Measurements from ENCODE around the gene SEMA6D.

Gene SEMA6D

GRCh38 chr15:47806008-47806407 lies 88.7 kb downstream of the SEMA6D start:
- no peaks in the 10 kb centered on the region for H3K27me3 Mint-ChIP-seq

GRCh38 chr15:47811172-47811571 lies 93.9 kb downstream of the SEMA6D start:
- Mint-ChIP-seq H3K4me3 (no peak overlapping the region), H3K4me1 (ENCODE audit: low read depth) (peaks cover 15% of the 10 kb centered on the region), H3K27ac (no peak overlapping the region), H3K36me3 (ENCODE audit: low read depth) (no peaks in the 10 kb centered on the region), H3K27me3 (no peaks in the 10 kb centered on the region), H3K9me3 (no peaks in the 10 kb centered on the region)

More at GRCh38 chr15:47806008-47806407, 88.7 kb downstream of the SEMA6D start:
- no peak overlapping the region for H3K27ac Mint-ChIP-seq
- no peak overlapping the region for H3K4me3 Mint-ChIP-seq
- H3K36me3 Mint-ChIP-seq (ENCODE audit: low read depth), result no peaks in the 10 kb centered on the region
- no peaks in the 10 kb centered on the region for H3K4me1 Mint-ChIP-seq (ENCODE audit: low read depth)
- no peaks in the 10 kb centered on the region for H3K9me3 Mint-ChIP-seq

- Mint-ChIP-seq H3K27ac (no peak overlapping the region), H3K4me3 (no peak overlapping the region), H3K27me3 (no peaks in the 10 kb centered on the region), H3K36me3 (ENCODE audit: low read depth) (no peaks in the 10 kb centered on the region), H3K9me3 (no peaks in the 10 kb centered on the region), H3K4me1 (ENCODE audit: low read depth) (peaks cover 15% of the 10 kb centered on the region)
Observed at GRCh38 chr15:47812470-47812999, 95.2 kb downstream of the SEMA6D start.

DNA sequence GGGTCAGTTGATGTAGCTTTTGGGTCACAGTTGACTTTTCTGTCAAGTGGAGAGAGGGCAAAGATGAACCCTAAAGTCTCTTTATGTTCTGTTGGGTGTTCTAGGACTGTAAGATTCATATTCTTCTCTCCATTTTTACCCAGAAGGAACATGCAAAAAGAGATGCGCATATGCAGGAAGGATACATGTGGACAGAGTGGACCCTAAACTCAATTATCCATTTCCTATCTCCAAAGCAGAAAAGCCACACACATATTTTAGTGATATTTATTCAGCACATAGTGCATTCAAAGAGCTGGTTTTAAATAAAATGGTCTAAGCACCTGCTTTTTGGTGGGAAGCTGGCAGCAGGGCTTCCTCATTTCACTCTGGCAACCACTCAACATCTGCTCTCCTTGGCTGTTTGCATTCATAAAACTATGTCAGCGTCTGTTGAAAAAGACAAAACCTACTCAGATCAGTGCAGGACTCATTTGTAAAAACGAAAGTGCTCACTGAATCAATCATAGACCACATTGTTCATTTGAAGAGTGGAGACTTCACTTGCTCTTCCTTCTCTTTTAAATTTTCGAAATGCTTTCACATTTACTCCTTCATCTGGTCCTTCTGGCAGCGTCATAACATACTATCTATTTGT lies 96.6 kb downstream of the SEMA6D start:
- Mint-ChIP-seq H3K27me3 (no peaks in the 10 kb centered on the region), H3K9me3 (no peaks in the 10 kb centered on the region), H3K27ac (no peak overlapping the region), H3K4me3 (no peak overlapping the region), H3K4me1 (ENCODE audit: low read depth) (peaks cover 15% of the 10 kb centered on the region), H3K36me3 (ENCODE audit: low read depth) (no peaks in the 10 kb centered on the region)

GRCh38 chr15:47814620-47815019 lies 97.3 kb downstream of the SEMA6D start:
- Mint-ChIP-seq H3K9me3 (no peaks in the 10 kb centered on the region), H3K4me1 (ENCODE audit: low read depth) (peaks cover 15% of the 10 kb centered on the region), H3K4me3 (no peak overlapping the region), H3K27me3 (no peaks in the 10 kb centered on the region), H3K36me3 (ENCODE audit: low read depth) (no peaks in the 10 kb centered on the region), H3K27ac (no peak overlapping the region)

GRCh38 chr15:47817969-47818548 lies 100.8 kb downstream of the SEMA6D start:
- Mint-ChIP-seq H3K9me3 (no peaks in the 10 kb centered on the region), H3K36me3 (ENCODE audit: low read depth) (no peaks in the 10 kb centered on the region), H3K27ac (no peak overlapping the region), H3K27me3 (no peaks in the 10 kb centered on the region), H3K4me3 (no peak overlapping the region), H3K4me1 (ENCODE audit: low read depth) (peaks cover 13% of the 10 kb centered on the region)

- Mint-ChIP-seq H3K36me3 (ENCODE audit: low read depth) (no peaks in the 10 kb centered on the region), H3K9me3 (no peaks in the 10 kb centered on the region), H3K4me3 (no peak overlapping the region)
Observed at GRCh38 chr15:47819158-47819557, 101.9 kb downstream of the SEMA6D start.

GRCh38 chr15:47820057-47820746 lies 102.9 kb downstream of the SEMA6D start:
- Mint-ChIP-seq H3K27ac (no peak overlapping the region), H3K4me1 (ENCODE audit: low read depth) (no peaks in the 10 kb centered on the region), H3K9me3 (no peaks in the 10 kb centered on the region), H3K4me3 (no peak overlapping the region), H3K27me3 (no peaks in the 10 kb centered on the region), H3K36me3 (ENCODE audit: low read depth) (no peaks in the 10 kb centered on the region)

More at GRCh38 chr15:47819158-47819557, 101.9 kb downstream of the SEMA6D start:
- H3K27ac Mint-ChIP-seq, result no peak overlapping the region
- H3K27me3 Mint-ChIP-seq, result no peaks in the 10 kb centered on the region
- peaks cover 3% of the 10 kb centered on the region for H3K4me1 Mint-ChIP-seq (ENCODE audit: low read depth)

- H3K36me3 Mint-ChIP-seq (ENCODE audit: low read depth), result no peaks in the 10 kb centered on the region
- no peak overlapping the region for H3K27ac Mint-ChIP-seq
- no peaks in the 10 kb centered on the region for H3K9me3 Mint-ChIP-seq
- H3K27me3 Mint-ChIP-seq, result no peaks in the 10 kb centered on the region
- no peaks in the 10 kb centered on the region for H3K4me1 Mint-ChIP-seq (ENCODE audit: low read depth)
- H3K4me3 Mint-ChIP-seq, result no peak overlapping the region
Observed at GRCh38 chr15:47820747-47821319, 103.5 kb downstream of the SEMA6D start.

GRCh38 chr15:47822048-47822447 lies 104.7 kb downstream of the SEMA6D start:
- no peak overlapping the region for H3K27ac Mint-ChIP-seq
- H3K9me3 Mint-ChIP-seq, result no peaks in the 10 kb centered on the region
- no peak overlapping the region for H3K4me3 Mint-ChIP-seq
- H3K36me3 Mint-ChIP-seq (ENCODE audit: low read depth), result no peaks in the 10 kb centered on the region
- H3K27me3 Mint-ChIP-seq, result peaks cover 4% of the 10 kb centered on the region
- H3K4me1 Mint-ChIP-seq (ENCODE audit: low read depth), result no peaks in the 10 kb centered on the region

Measured in stimulated activated naive CD8-positive, alpha-beta T cell treated with anti-CD3 and anti-CD28 coated beads, Interleukin-15, Interleukin-2, amounts not matched to agents 100 ng/mL and 50 ng/mL, for 24 hours (primary cell).